BJ (cell line): ENCODE data around the gene ADAM30. TPM values are rescaled to one million over a fixed set of nuclear protein-coding genes. Genes with fewer than 3 reads are reported as not detected.

Source experiments
- CTCF ChIA-PET: fragments of 350-600 bp; formaldehyde crosslinking; extraction: SDS; loops from one replicate; lab custom pipeline; 2021; ENCODE audit warnings: antibody characterized with exemption, inconsistent platforms; lab: Yijun Ruan, JAX
- POLR2A ChIA-PET: fragments of 300-600 bp; sonication (Branson Sonifier 250); formaldehyde crosslinking; extraction: SDS; loops from one replicate; lab custom pipeline; 2021; ENCODE audit warnings: antibody characterized with exemption; lab: Charles Lee
- DNase-seq: peaks from one replicate; pipeline ENCODE4 v3.0.0-alpha.2; 2011; ENCODE audit warnings: low read depth
- H3K27me3 ChIP-seq: 2 replicates; pipeline ENCODE4 v1.6.0; 2011; ENCODE audit warnings: low read length; ENCODE audit not compliant: control insufficient read depth, insufficient read depth
- H3K36me3 ChIP-seq: 2 replicates; pipeline ENCODE4 v1.5.1; 2011; ENCODE audit warnings: low read length; ENCODE audit not compliant: control insufficient read depth, insufficient read depth
- H3K4me3 ChIP-seq: 2 replicates; pipeline ENCODE4 v1.5.1; 2011; ENCODE audit warnings: low read depth, mild to moderate bottlenecking, control low read depth, low read length
- CTCF ChIP-seq: IDR thresholded peaks from 2 replicates; pipeline ENCODE4 v1.5.1; 2011; ENCODE audit warnings: low read depth, mild to moderate bottlenecking, control low read depth, inconsistent platforms, low read length, moderate library complexity; ENCODE audit not compliant: insufficient read depth
- polyA minus RNA-seq: library from RNA; depleted of rRNA, polyadenylated mRNA; stranded (reverse); fragments of >200 nt; gene quantifications from 2 replicates; pipeline ENCODE4 v1.2.3, GENCODE V29; 2011; rRNA and poly(A)+ RNA removed
- polyA plus RNA-seq: library from polyadenylated mRNA; depleted of rRNA; stranded (reverse); fragments of >200 nt; gene quantifications from 2 replicates; pipeline ENCODE4 v1.2.3, GENCODE V29; 2011; rRNA removed

The ADAM30 gene
- not detected in 2 replicates for polyA plus RNA-seq
- polyA minus RNA-seq: not detected in 2 replicates

GRCh38 chr1:119896303-119896702 lies at the start of gene ADAM30:
Gene ADAM30 (minus strand): TSS chr1:119896515. CDS start chr1:119896336, 179 bp downstream.
- no peak for DNase-seq
- H3K36me3 ChIP-seq: no peaks in the 10 kb centered on the region
- ChIA-PET CTCF (interaction anchor here (1.3 to 5.3 kb wide), 3 partner anchors 10 to 13 kb away, joined by 3 to 34 read pairs (median 3); no protein-coding TSS in a partner anchor), POLR2A (no interaction called here)
- no peak within 1 kb of the TSS for H3K4me3 ChIP-seq
- TF ChIP-seq CTCF: no peak; the same call in 1 of the 2 replicates
- H3K27me3 ChIP-seq: no peaks in the 10 kb centered on the region; the same call in 1 of the 2 replicates

- TF ChIP-seq CTCF: no peak
- CTCF ChIA-PET: interaction anchor here (1.2 to 1.4 kb wide), 2 partner anchors 9 to 12 kb away, joined by 3 to 4 read pairs; no protein-coding TSS in a partner anchor
- no peak for DNase-seq
- Histone ChIP-seq H3K27me3 (no peaks in the 10 kb centered on the region), H3K4me3 (no peak overlapping the region), H3K36me3 (peaks cover 10% of the 10 kb centered on the region)
- POLR2A ChIA-PET: no interaction called here
Observed at GRCh38 chr1:119943216-119943615, 46.9 kb upstream of the ADAM30 start.

DNA sequence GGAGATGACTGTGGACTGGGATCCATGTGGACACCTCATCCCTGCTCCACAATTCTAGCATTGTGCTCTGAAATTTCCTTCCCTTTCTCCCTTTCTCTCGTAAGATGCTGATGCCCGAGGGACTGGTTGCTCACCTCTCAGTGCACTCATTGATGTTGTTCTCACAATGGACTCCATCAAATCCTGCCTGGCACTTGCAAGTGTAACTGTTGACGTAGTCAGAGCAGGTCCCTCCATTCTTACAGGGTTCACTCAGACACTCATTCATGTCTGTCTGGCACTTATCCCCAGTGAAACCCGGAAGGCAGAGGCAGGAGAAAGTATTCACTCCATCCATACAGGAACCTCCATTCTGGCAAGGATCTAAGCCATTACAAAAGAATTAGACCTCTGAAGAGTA lies 45.1 kb upstream of the ADAM30 start:
- ChIA-PET CTCF (interaction anchor here (0.9 to 1.3 kb wide), 2 partner anchors 8 to 13 kb away, joined by 3 read pairs; no protein-coding TSS in a partner anchor), POLR2A (no interaction called here)
- DNase-seq: no peak
- Histone ChIP-seq H3K4me3 (no peak overlapping the region), H3K36me3 (peaks cover 18% of the 10 kb centered on the region), H3K27me3 (no peaks in the 10 kb centered on the region)
- no peak for TF ChIP-seq CTCF

DNA sequence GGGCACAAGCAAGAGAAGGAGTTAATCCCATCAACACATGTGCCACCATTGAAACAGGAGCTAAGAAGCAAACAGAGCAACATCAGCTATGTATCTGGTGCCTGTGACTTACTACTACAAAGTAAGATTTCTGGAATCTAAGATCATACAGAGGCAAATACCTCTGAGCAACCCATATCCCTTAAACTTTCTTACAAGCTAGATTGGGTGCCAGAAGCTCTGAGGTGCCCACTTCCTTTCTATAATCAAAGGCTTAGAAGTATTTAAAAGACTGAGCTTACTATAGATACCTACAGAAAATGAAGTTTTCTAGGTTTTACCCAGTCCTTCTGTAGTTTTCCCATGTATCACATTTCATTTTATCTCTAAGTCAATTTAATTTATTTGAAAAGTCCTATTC lies 44.4 kb upstream of the ADAM30 start:
- Histone ChIP-seq H3K27me3 (no peaks in the 10 kb centered on the region), H3K36me3 (peaks cover 22% of the 10 kb centered on the region), H3K4me3 (no peak overlapping the region)
- CTCF ChIA-PET: interaction anchor here (0.8 to 1.3 kb wide), 3 partner anchors 8 to 12 kb away, joined by 3 read pairs; no protein-coding TSS in a partner anchor
- POLR2A ChIA-PET: no interaction called here
- DNase-seq: no peak
- TF ChIP-seq CTCF: no peak

DNA sequence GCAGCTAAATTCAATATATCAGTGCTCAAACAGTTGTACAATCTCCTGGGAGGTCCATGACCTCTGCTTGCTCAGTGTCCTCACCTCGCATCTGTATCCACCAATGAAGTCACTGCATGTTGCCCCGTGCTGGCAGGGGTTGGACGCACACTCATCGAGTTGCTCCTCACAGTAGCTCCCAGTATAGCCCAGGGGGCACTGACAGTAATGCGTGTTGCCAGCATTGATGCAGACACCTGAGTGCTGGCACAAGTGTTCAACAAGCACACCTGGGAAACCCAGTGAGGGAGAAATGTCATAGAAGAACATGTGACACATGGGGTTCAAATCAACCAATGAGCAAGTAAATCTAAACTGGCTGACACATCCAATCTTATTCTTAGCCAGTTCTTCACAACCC lies 40.9 kb upstream of the ADAM30 start:
- CTCF ChIA-PET: interaction anchor here (1.0 to 2.7 kb wide), 2 partner anchors 10 to 11 kb away, joined by 5 to 13 read pairs; no protein-coding TSS in a partner anchor

More for the DNA sequence above, 40.9 kb upstream of the ADAM30 start:
- H3K27me3 ChIP-seq: no peaks in the 10 kb centered on the region
- H3K4me3 ChIP-seq: no peak overlapping the region
- peaks cover 27% of the 10 kb centered on the region for H3K36me3 ChIP-seq
- POLR2A ChIA-PET: no interaction called here
- no peak for DNase-seq
- no peak for TF ChIP-seq CTCF
